Amniotic epithelial cell (primary cell): ENCODE measurements around the gene ACADM.
"Not testable (repeated sequence)": the region's sequence is repeated elsewhere in the genome, so short reads cannot be mapped to it uniquely, and the experiment has no call there.

ENCODE experiments used
- DNase-seq: peaks from one replicate; pipeline ENCODE4 v3.0.0-alpha.2; 2010; ENCODE audit warnings: low read depth

The ACADM gene

DNA sequence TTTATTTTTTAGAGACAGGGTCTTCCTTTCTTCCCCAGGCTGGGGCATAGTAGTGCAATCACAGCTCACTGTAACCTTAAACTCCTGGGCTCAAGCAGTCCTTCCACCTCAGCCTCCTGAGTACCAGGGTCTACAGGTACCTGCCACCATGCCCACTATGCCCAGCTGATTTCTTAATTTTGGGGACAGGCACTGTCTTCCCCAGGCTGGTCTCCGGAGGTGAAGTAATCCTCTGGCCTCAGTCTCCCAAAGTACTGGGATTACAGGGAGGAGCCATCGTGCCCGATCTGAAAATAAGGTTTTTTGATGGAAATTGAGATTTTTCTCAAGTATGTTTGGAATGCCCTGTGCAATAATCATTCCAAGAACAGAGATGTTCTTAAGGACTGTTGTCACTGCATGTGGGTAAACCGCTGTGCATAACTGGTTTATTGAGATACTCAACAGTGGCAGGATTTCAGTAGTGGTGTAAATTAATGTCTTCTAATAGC, 71.2 kb downstream of the ACADM start:
- DNase-seq, result no peak

GRCh38 chr1:75796376-75797272, 72.1 kb downstream of the ACADM start, which contains the start of gene MSH4:
Gene MSH4, plus strand, starts transcription at chr1:75796882. Its CDS starts 104 bp downstream, at chr1:75796986.
- no peak for DNase-seq

- no peak for DNase-seq
These were observed 72.7 kb downstream of the ACADM start for GRCh38 chr1:75797273-75797588.

DNA sequence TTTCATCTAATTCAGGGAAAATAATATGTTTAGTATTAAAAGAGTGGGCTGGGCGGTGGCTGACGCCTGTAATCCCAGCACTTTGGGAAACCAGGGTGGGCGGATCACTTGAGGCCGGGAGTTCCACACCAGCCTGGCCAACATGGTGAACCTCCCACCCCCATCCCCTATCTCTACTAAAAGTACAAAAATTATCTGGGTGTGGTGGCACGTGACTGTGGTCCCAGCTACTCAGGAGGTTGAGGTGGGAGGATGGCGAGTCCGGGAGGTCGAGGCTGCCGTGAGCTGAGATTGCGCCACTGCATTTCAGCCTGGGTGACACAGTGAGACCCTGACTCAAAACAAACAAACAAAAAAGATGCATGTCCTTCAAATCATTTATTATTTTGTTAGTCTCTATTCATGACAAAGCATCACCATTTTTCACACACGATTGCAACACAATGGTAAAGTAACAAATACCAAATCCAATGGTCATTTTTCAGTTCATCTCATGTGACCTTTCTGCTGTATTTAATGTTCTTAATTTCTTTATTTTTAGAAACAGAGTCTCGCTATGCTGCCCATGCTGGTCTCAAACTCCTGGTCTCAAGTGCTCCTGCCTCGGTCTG, 73.2 kb downstream of the ACADM start:
- no peak for DNase-seq

DNA sequence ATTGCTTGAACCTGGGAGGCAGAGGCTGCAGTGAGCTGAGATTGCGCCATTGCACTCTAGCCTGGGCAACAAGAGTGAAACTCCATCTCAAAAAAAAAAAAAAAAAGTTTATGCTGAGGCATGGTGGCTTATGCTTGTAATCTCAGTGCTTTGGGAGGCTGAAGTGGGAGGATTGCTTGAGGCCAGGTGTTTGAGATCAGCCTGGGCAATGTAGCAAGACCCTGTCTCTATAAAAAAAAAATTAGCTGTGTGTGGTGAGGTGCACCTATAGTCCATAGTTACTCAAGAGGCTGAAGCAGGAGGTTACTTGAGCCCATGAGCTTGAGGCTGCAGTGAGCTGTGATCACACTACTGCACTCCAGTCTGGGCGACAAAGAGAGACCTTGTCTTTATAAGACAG, 77.0 kb downstream of the ACADM start:
- not testable (repeated sequence) for DNase-seq

DNA sequence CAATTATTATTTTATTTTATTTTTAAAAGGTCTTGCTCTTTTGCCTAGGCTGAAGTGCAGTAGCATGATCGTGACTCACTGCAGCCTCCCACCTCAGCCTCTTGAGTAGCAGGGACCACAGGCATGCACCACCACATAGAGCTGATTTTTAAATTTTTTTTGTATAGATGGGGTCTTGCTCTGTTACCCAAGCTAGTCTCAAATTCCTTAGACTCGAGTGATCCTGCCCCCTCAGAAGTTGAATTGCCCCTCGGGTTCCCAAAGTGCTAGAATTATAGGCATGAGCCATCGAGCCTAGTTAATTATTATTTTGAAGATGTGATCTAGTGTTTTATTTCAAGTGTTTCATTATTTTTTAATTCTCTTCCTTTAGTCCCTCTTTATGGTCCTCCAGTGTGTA, 84.4 kb downstream of the ACADM start:
- no peak for DNase-seq

DNA sequence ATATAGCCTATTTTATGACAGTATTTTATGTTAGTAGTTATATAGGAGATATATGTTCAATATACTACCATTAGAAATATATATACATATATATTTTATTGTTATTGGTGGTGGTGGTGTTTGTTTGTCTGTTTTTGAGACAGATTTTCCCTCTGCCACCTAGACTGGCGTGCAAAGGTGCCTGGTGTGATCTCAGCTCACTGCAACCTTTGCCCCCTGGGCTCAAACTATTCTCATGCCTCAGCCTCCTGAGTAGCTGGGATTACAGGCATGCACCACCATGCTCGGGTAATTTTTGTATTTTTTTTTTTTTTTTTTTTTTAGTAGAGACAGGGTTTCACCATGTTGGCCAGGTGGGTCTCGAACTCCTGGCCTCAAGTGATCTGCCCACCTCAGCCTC, 85.6 kb downstream of the ACADM start:
- DNase-seq, result not testable (repeated sequence)

DNA sequence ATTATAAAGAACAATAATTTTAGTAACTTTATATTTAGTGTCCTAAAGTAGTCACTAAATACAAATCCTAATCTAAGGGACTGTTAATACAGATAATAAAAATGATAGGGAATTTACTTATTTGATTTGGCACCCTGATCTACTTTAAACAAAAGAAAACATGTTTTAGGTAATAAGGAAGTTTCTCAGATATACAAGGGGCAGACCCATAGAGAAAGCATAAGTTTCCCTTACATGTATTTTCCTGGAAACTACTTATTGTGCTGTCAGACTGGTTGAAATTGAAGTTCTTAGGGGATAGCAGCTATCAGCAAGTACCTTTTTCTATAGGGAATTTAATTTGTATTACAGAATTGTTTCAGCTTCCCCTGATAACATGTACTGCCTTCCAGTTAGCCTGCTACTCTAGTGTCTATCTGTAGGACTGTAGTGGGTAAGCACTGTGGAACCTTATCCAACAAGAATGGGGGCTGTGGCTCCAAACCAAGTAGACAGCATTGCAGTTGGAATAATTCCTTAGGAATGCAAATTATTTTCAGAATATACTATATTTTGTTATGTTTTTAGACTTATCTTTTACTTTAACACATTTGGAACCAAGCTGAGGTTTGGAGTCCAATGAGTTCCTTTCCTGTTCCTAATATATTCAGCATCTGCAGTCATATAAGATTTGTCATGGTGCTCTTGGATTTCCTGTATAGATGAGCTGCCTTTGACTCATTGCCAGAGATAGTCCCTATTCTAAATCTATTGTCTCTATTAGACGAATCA, 86.9 kb downstream of the ACADM start:
- DNase-seq, result no peak

GRCh38 chr1:75812065-75812464, 87.6 kb downstream of the ACADM start:
- no peak for DNase-seq
